ENCODE measurements around the gene FKBP1C. TPM values are rescaled to one million over a fixed set of nuclear protein-coding genes. Genes with fewer than 3 reads are reported as not detected.

Gene FKBP1C
- total and polyA plus RNA-seq, 10 of the 15 experiments (the other 5 are each of a cell fraction or from before 2014, with no cell fraction given): 0.42 to 5.5 (median 1.5) TPM

DNA sequence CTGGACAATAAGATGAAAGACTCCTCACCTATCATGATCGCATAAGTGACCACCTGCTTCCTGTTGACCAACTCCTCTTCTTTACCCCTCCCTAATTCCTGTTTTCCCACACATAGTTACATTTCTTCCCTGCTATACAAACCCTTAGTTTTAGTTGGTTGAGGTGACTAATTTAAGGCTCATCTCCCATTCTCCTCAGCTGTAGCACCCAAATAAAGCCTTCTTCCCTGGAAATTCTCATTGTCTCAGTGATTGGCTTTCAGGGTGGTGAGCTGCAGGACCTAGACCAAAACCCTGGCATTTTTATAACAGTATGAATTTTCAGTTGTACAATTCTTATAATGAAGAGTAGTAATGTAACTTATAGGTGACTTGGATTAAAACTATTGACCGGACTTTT, 2.1 kb downstream of the FKBP1C start:
- BruUV-seq (replicated peaks): no TSS peak
- CTCF ChIA-PET: no interaction called here
- WGBS (ENCODE audit: insufficient coverage, insufficient replicate concordance, low lambda C conversion rate, missing lambda C conversion rate): 71% methylated on average over 2 of the region's 2 CpGs
- in situ Hi-C loops (cut with MboI): no loop called here
- Histone ChIP-seq H3K36me3 (ENCODE audit: control insufficient read depth in 2 of 2, insufficient read depth in 2 of 2, low read length in 1 of 2) (no peaks in the 10 kb centered on the region), H3K4me2 (ENCODE audit: control insufficient read depth, insufficient read depth) (no peak overlapping the region), H3K27me3 (replicated peaks in 1 of 2; ENCODE audit: control insufficient read depth in 2 of 2, insufficient read depth in 2 of 2, low read length in 1 of 2) (no peaks in the 10 kb centered on the region), H4K20me1 (ENCODE audit: control insufficient read depth, insufficient read depth) (no peaks in the 10 kb centered on the region), H3K9me3 (replicated peaks; ENCODE audit: control insufficient read depth, insufficient read depth, low read length) (no peaks in the 10 kb centered on the region; the same call in 2 of the 3 replicates), H3K9ac (ENCODE audit: control insufficient read depth, insufficient read depth, low read length) (no peak overlapping the region), H3K4me3 (no peak overlapping the region), H3K27ac (ENCODE audit: control insufficient read depth, insufficient read depth) (no peak overlapping the region), H3K79me2 (ENCODE audit: control insufficient read depth, insufficient read depth, low read length) (no peaks in the 10 kb centered on the region), H3K4me1 (ENCODE audit: control insufficient read depth, insufficient read depth, low read length) (no peaks in the 10 kb centered on the region), H2AFZ (ENCODE audit: control insufficient read depth, low read depth, low read length) (no peak overlapping the region)
- DNase-seq (ENCODE audit: low read depth, low spot score) (no peak), FAIRE-seq (no peak), ATAC-seq (no peak)
- intact Hi-C loops (cut with micrococcal nuclease; ENCODE audit: unreplicated experiment): no loop called here
- RAD21 ChIA-PET (ENCODE audit: unreplicated experiment): no interaction called here
- POLR2A ChIA-PET: no interaction called here
- no peak for TF ChIP-seq ASH2L (IDR thresholded peaks at IDR 0.05; ENCODE audit: borderline replicate concordance, low read depth)
- no peak for TF ChIP-seq CHD1 (IDR thresholded peaks at IDR 0.05; ENCODE audit: low read depth, low read length)
- TF ChIP-seq, protein P1, sequence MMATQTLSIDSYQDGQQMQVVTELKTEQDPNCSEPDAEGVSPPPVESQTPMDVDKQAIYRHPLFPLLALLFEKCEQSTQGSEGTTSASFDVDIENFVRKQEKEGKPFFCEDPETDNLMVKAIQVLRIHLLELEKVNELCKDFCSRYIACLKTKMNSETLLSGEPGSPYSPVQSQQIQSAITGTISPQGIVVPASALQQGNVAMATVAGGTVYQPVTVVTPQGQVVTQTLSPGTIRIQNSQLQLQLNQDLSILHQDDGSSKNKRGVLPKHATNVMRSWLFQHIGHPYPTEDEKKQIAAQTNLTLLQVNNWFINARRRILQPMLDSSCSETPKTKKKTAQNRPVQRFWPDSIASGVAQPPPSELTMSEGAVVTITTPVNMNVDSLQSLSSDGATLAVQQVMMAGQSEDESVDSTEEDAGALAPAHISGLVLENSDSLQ (IDR thresholded peaks at IDR 0.05): no peak
- TF ChIP-seq, protein P2, sequence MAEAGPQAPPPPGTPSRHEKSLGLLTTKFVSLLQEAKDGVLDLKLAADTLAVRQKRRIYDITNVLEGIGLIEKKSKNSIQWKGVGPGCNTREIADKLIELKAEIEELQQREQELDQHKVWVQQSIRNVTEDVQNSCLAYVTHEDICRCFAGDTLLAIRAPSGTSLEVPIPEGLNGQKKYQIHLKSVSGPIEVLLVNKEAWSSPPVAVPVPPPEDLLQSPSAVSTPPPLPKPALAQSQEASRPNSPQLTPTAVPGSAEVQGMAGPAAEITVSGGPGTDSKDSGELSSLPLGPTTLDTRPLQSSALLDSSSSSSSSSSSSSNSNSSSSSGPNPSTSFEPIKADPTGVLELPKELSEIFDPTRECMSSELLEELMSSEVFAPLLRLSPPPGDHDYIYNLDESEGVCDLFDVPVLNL (IDR thresholded peaks at IDR 0.05; ENCODE audit: low read depth, low read length): no peak
- TF ChIP-seq CEBPB (IDR thresholded peaks at IDR 0.05; ENCODE audit: borderline replicate concordance in 1 of 2, low read depth in 2 of 2, low read length in 2 of 2): no peak
- no peak for TF ChIP-seq MYB (IDR thresholded peaks at IDR 0.05; ENCODE audit: borderline replicate concordance, low read depth, low read length)
- TF ChIP-seq DPF2 (IDR thresholded peaks at IDR 0.05): no peak
- TF ChIP-seq MXI1 (IDR thresholded peaks at IDR 0.05; ENCODE audit: low read depth, low read length): no peak
- TF ChIP-seq SMAD1 (IDR thresholded peaks at IDR 0.05; ENCODE audit: low read depth, partially characterized antibody): no peak
- TF ChIP-seq RFX5 (IDR thresholded peaks at IDR 0.05; ENCODE audit: low read depth, low read length): no peak
- TF ChIP-seq EP300 (IDR thresholded peaks at IDR 0.05; ENCODE audit: borderline replicate concordance in 1 of 2, control insufficient read depth in 1 of 2, low read depth in 2 of 2, low read length in 2 of 2): no peak
- SMC1A ChIA-PET (ENCODE audit: uncharacterized antibody, unreplicated experiment): no interaction called here

Data from GM12878 (cell line).